Activated CD8-positive, alpha-beta memory T cell treated with anti-CD3 and anti-CD28 coated beads, Interleukin-2, amount 10 ng/mL, durations not matched to agents 7 days and 5 days (primary cell): ENCODE measurements around the gene SLC24A4. TPM values are rescaled to one million over a fixed set of nuclear protein-coding genes. Genes with fewer than 3 reads are reported as not detected.

Experiments
- ATAC-seq: fragments of 150-1000 bp; cut with Tn5 transposase; one replicate; pipeline ENCODE4 v1.10.0; 2021; ENCODE audit warnings: moderate library complexity
- CTCF ChIA-PET: fragments of 350-600 bp; sonication (Branson Sonifier 250); formaldehyde crosslinking; loops from one replicate; lab custom pipeline; 2021; ENCODE audit warnings: antibody characterized with exemption; lab: Charles Lee
- DNase-seq: peaks from one replicate; pipeline ENCODE4 v3.0.0-alpha.2; 2020
- H3K27ac Mint-ChIP-seq: one replicate; pipeline ENCODE4 v1.8.0; 2021; ENCODE audit warnings: mild to moderate bottlenecking, mixed read lengths
- H3K27me3 Mint-ChIP-seq: one replicate; pipeline ENCODE4 v1.8.0; 2021; ENCODE audit warnings: mixed read lengths
- H3K36me3 Mint-ChIP-seq: one replicate; pipeline ENCODE4 v1.8.0; 2021; ENCODE audit warnings: mild to moderate bottlenecking, mixed read lengths
- H3K4me1 Mint-ChIP-seq: one replicate; pipeline ENCODE4 v1.8.0; 2021; ENCODE audit warnings: mixed read lengths
- H3K4me3 Mint-ChIP-seq: one replicate; pipeline ENCODE4 v1.8.0; 2021; ENCODE audit warnings: mild to moderate bottlenecking, moderate library complexity, mixed read lengths
- H3K9me3 Mint-ChIP-seq: one replicate; pipeline ENCODE4 v1.8.0; 2022; ENCODE audit warnings: low read depth, mixed read lengths
- total RNA-seq, 2 experiments: library from RNA; stranded (reverse); gene quantifications; one replicate each; pipeline ENCODE4 v1.2.3, GENCODE V29; 2021

SLC24A4 gene
- total RNA-seq, 2 experiments from 2014 or later = not detected

- Mint-ChIP-seq H3K27ac (no peak overlapping the region), H3K27me3 (peaks cover 16% of the 10 kb centered on the region), H3K9me3 (peaks cover 6% of the 10 kb centered on the region), H3K4me1 (peaks cover 5% of the 10 kb centered on the region), H3K36me3 (peaks cover 1% of the 10 kb centered on the region), H3K4me3 (no peak overlapping the region)
- no peak for DNase-seq
- CTCF ChIA-PET = no interaction called here
- ATAC-seq = no peak
Observed at GRCh38 chr14:92404938-92405337, 82.0 kb downstream of the SLC24A4 start.

GRCh38 chr14:92407410-92407809, 84.4 kb downstream of the SLC24A4 start:
- CTCF ChIA-PET = no interaction called here
- Mint-ChIP-seq H3K4me3 (no peak overlapping the region), H3K27ac (no peak overlapping the region), H3K36me3 (peaks cover 1% of the 10 kb centered on the region), H3K4me1 (no peaks in the 10 kb centered on the region), H3K9me3 (peaks cover 6% of the 10 kb centered on the region), H3K27me3 (peaks cover 6% of the 10 kb centered on the region)
- ATAC-seq = no peak
- no peak for DNase-seq

DNA sequence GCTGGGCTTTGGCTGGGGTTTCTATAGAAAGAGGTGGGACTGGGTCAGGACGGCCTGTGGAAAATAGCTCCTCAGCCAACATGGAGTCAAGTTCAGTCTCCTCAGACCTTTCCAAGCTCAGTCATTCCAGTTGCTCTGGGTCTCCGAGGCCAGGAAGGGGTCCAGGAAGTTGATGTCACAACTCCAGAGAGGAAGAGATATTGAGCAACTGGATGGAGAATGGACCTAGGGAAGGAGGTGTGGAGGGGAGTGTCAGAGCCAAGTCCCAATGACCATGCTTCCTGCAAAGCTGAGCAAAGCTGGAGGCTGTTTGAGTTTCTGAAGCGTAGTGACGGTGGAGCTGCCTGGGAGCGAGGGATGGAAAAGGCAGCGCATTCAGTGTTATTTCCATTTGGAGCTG, 86.1 kb downstream of the SLC24A4 start:
- peaks cover 14% of the 10 kb centered on the region for H3K27me3 Mint-ChIP-seq
- no peak for DNase-seq
- peaks cover 1% of the 10 kb centered on the region for H3K36me3 Mint-ChIP-seq
- peaks cover 6% of the 10 kb centered on the region for H3K9me3 Mint-ChIP-seq
- ATAC-seq = no peak
- CTCF ChIA-PET = no interaction called here
- no peak overlapping the region for H3K4me3 Mint-ChIP-seq
- no peak overlapping the region for H3K27ac Mint-ChIP-seq
- no peaks in the 10 kb centered on the region for H3K4me1 Mint-ChIP-seq

- Mint-ChIP-seq H3K9me3 (peaks cover 4% of the 10 kb centered on the region), H3K27ac (no peak overlapping the region), H3K4me1 (no peaks in the 10 kb centered on the region), H3K36me3 (no peaks in the 10 kb centered on the region), H3K4me3 (no peak overlapping the region), H3K27me3 (peaks cover 14% of the 10 kb centered on the region)
- CTCF ChIA-PET = interaction anchor here (1.2 kb wide), 1 partner anchor 60 kb away, joined by 3 read pairs; no protein-coding TSS in a partner anchor
- DNase-seq (no peak), ATAC-seq (no peak)
Observed at GRCh38 chr14:92411135-92411534, 88.2 kb downstream of the SLC24A4 start.

DNA sequence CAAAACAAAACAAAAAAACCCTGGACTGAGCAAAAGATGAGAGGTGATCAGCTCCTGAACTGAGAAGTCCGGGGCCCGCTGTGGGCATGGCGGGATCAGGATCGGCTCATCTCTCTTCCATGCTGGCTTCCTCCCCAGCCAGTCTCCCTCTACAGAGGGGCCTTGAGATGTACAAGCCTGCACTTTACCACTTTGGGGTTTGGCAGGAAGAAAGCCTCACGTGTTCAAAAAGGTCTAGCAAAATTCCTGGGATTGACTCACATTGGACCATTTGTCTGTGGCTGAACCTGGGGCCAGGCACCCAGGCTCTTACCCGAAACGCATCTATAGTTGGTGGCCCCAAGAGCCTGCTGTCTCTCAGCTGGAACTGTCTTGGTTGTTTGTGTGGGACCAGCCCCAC, 89.0 kb downstream of the SLC24A4 start:
- Mint-ChIP-seq H3K4me1 (no peaks in the 10 kb centered on the region), H3K4me3 (no peak overlapping the region), H3K9me3 (peaks cover 2% of the 10 kb centered on the region), H3K27me3 (peaks cover 14% of the 10 kb centered on the region), H3K36me3 (no peaks in the 10 kb centered on the region), H3K27ac (no peak overlapping the region)
- no peak for ATAC-seq
- CTCF ChIA-PET = interaction anchor here (1.2 kb wide), 1 partner anchor 61 kb away, joined by 3 read pairs; no protein-coding TSS in a partner anchor
- no peak for DNase-seq

DNA sequence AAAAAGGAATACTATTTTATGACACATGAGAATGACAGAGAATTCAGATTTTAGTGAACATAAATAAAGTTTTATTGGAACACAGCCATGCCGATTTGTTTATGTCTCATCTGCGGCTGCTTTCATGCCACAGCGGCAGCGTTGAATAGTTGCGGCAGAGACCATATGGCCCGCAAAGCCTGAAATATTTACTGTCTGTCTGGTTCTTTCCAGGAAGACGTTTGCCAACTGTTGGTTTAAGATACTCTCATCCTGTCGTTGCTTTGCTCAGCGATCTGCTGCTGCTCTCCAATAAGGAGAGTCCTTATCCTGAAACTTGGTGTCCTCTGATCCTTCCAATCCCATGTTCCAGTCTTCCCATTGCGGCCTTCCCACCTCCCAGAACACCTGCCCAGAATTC, 89.9 kb downstream of the SLC24A4 start:
- ATAC-seq = no peak
- CTCF ChIA-PET = no interaction called here

DNA sequence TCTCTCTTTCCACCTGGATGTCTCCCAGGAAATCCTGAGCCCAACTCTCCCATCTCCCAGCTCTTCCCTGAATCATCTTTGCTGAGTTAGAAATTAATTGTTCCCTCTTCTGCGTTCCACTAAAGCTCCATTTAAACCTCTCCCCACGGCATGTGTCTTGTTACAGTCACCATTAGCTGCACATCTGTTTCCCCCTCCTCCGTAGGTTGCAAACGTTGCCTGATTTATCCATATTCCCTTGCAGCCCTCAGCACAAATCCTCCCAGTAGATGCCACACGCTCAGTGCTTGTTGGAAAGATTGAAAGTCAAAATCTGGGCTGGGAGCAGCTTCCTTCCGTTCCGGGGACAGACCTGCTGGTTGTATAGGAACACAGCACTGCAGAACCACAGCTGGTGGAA, 90.4 kb downstream of the SLC24A4 start:
- Mint-ChIP-seq H3K36me3 (no peaks in the 10 kb centered on the region), H3K4me1 (no peaks in the 10 kb centered on the region), H3K9me3 (no peaks in the 10 kb centered on the region), H3K4me3 (no peak overlapping the region), H3K27ac (no peak overlapping the region), H3K27me3 (peaks cover 14% of the 10 kb centered on the region)
- ATAC-seq = no peak
- CTCF ChIA-PET = no interaction called here
- DNase-seq = no peak

More for the DNA sequence above, 89.9 kb downstream of the SLC24A4 start:
- H3K4me3 Mint-ChIP-seq = no peak overlapping the region
- no peak overlapping the region for H3K27ac Mint-ChIP-seq
- no peaks in the 10 kb centered on the region for H3K4me1 Mint-ChIP-seq
- DNase-seq = no peak
- peaks cover 14% of the 10 kb centered on the region for H3K27me3 Mint-ChIP-seq
- H3K36me3 Mint-ChIP-seq = no peaks in the 10 kb centered on the region
- H3K9me3 Mint-ChIP-seq = no peaks in the 10 kb centered on the region

- no peaks in the 10 kb centered on the region for H3K9me3 Mint-ChIP-seq
Observed at GRCh38 chr14:92414690-92415445, 91.9 kb downstream of the SLC24A4 start.

GRCh38 chr14:92415969-92416368, 93.0 kb downstream of the SLC24A4 start:
- H3K36me3 Mint-ChIP-seq = no peaks in the 10 kb centered on the region
- no peak overlapping the region for H3K4me3 Mint-ChIP-seq
- H3K9me3 Mint-ChIP-seq = no peaks in the 10 kb centered on the region
- CTCF ChIA-PET = no interaction called here
- H3K27ac Mint-ChIP-seq = no peak overlapping the region
- H3K27me3 Mint-ChIP-seq = peaks cover 13% of the 10 kb centered on the region
- H3K4me1 Mint-ChIP-seq = no peaks in the 10 kb centered on the region
- ATAC-seq = no peak
- DNase-seq = no peak

More at GRCh38 chr14:92414690-92415445, 91.9 kb downstream of the SLC24A4 start:
- Mint-ChIP-seq H3K4me1 (no peaks in the 10 kb centered on the region), H3K4me3 (no peak overlapping the region), H3K27me3 (peaks cover 13% of the 10 kb centered on the region), H3K27ac (no peak overlapping the region), H3K36me3 (no peaks in the 10 kb centered on the region)
- CTCF ChIA-PET = no interaction called here
- DNase-seq (no peak), ATAC-seq (no peak)

GRCh38 chr14:92416544-92416943, 93.6 kb downstream of the SLC24A4 start:
- Mint-ChIP-seq H3K27ac (no peak overlapping the region), H3K9me3 (no peaks in the 10 kb centered on the region), H3K36me3 (no peaks in the 10 kb centered on the region), H3K4me1 (no peaks in the 10 kb centered on the region), H3K4me3 (no peak overlapping the region), H3K27me3 (peaks cover 13% of the 10 kb centered on the region)
- no peak for ATAC-seq
- CTCF ChIA-PET = no interaction called here
- no peak for DNase-seq

- Mint-ChIP-seq H3K4me3 (no peak overlapping the region), H3K27ac (no peak overlapping the region), H3K27me3 (peaks cover 8% of the 10 kb centered on the region), H3K36me3 (no peaks in the 10 kb centered on the region), H3K9me3 (no peaks in the 10 kb centered on the region), H3K4me1 (no peaks in the 10 kb centered on the region)
- CTCF ChIA-PET = no interaction called here
- DNase-seq (no peak), ATAC-seq (no peak)
Observed at GRCh38 chr14:92417759-92418158, 94.8 kb downstream of the SLC24A4 start.

DNA sequence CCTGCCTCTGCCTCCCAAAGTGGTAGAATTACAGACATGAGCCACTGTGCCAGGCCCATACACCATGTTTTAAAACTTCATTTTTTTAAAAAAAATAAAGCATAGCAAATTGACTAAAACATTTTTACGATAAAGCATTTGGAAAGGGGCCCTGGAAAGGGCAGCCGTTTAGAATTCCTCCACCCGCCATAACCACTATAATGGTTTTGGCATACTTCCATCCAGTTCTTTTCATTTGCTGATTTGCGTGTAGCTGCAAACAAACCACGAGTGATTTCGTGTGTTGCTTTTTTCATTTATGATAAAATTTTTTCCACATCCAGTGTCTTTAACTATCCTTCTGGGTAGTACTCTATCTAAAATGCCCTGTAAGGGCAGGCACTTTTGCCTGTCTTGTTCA, 98.8 kb downstream of the SLC24A4 start:
- CTCF ChIA-PET = no interaction called here
- ATAC-seq (no peak), DNase-seq (no peak)
- Mint-ChIP-seq H3K27ac (no peak overlapping the region), H3K9me3 (no peaks in the 10 kb centered on the region), H3K36me3 (no peaks in the 10 kb centered on the region), H3K4me1 (peaks cover 4% of the 10 kb centered on the region), H3K4me3 (no peak overlapping the region), H3K27me3 (no peaks in the 10 kb centered on the region)

DNA sequence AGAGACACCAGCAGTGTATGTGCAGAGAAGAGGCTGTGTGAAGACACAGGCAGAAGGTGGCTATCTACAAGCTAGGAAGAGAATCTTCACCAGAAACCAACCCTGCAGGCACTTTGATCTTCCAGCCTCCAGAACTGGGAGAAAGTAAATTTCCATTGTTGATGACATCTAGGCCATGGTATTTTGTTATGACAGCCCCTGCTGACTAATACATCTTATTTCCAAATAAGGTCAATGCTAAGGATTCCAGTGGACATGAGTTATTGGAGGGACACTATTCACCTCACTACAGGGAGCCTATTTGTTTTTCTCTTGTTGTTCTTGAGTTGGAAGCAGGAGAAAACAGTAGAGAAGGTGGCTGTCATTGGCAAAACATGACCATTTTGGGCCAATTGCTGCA, 102.1 kb downstream of the SLC24A4 start:
- DNase-seq (no peak), ATAC-seq (no peak)
- no peak overlapping the region for H3K27ac Mint-ChIP-seq
- no peak overlapping the region for H3K4me3 Mint-ChIP-seq
- CTCF ChIA-PET = no interaction called here
- H3K36me3 Mint-ChIP-seq = no peaks in the 10 kb centered on the region
- no peaks in the 10 kb centered on the region for H3K9me3 Mint-ChIP-seq
- no peaks in the 10 kb centered on the region for H3K27me3 Mint-ChIP-seq
- peaks cover 4% of the 10 kb centered on the region for H3K4me1 Mint-ChIP-seq

DNA sequence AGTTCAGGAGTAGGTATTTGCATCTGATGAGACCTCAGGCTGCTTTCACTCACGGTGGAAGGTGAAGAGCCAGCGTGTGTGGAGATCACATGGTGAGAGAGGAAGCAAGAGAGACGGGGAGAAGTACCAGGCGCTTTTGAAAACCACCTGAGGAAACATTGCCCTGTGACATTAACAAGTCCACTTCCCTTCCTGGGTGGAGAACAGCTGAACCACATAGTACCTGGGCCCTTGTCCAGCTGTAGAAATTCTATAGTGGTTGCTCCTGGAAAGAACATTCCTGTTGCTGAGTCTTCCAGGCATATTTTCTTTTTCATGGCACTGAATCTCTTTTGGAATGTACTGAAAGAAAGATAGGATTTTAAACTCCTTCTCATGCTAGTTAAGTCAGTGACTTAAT, 103.3 kb downstream of the SLC24A4 start:
- DNase-seq (no peak), ATAC-seq (no peak)
- no peaks in the 10 kb centered on the region for H3K27me3 Mint-ChIP-seq
- no peaks in the 10 kb centered on the region for H3K9me3 Mint-ChIP-seq
- H3K36me3 Mint-ChIP-seq = no peaks in the 10 kb centered on the region
- no peak overlapping the region for H3K27ac Mint-ChIP-seq
- CTCF ChIA-PET = no interaction called here
- peaks cover 4% of the 10 kb centered on the region for H3K4me1 Mint-ChIP-seq
- no peak overlapping the region for H3K4me3 Mint-ChIP-seq
